Activated CD8-positive, alpha-beta T cell treated with anti-CD3 and anti-CD28 coated beads for 36 hours (primary cell): Measurements from ENCODE around the gene MYOZ3. TPM values are rescaled to one million over a fixed set of nuclear protein-coding genes. Genes with fewer than 3 reads are reported as not detected.

Experiments used
- ATAC-seq: fragments of 200-7000 bp; cut with Tn5 transposase; one replicate; pipeline ENCODE4 v1.10.0; 2021; ENCODE audit warnings: mild to moderate bottlenecking, moderate library complexity
- CTCF ChIA-PET: fragments of 350-600 bp; sonication (Branson Sonifier 250); formaldehyde crosslinking; loops from one replicate; lab custom pipeline; 2021; ENCODE audit warnings: antibody characterized with exemption; lab: Charles Lee
- POLR2A ChIA-PET: fragments of 350-600 bp; sonication (Branson Sonifier 250); formaldehyde crosslinking; loops from one replicate; lab custom pipeline; 2021; ENCODE audit warnings: antibody characterized with exemption; lab: Charles Lee
- DNase-seq: peaks from one replicate; pipeline ENCODE4 v3.0.0-alpha.2; 2020
- H3K27ac Mint-ChIP-seq: one replicate; pipeline ENCODE4 v1.8.0; 2021; ENCODE audit warnings: mild to moderate bottlenecking, mixed read lengths
- H3K27me3 Mint-ChIP-seq: one replicate; pipeline ENCODE4 v1.8.0; 2021; ENCODE audit warnings: mixed read lengths
- H3K36me3 Mint-ChIP-seq: one replicate; pipeline ENCODE4 v1.8.0; 2021; ENCODE audit warnings: low read depth, mixed read lengths
- H3K4me1 Mint-ChIP-seq: one replicate; pipeline ENCODE4 v1.8.0; 2021; ENCODE audit warnings: low read depth, mixed read lengths
- H3K4me3 Mint-ChIP-seq: one replicate; pipeline ENCODE4 v1.8.0; 2021; ENCODE audit warnings: mild to moderate bottlenecking, moderate library complexity, mixed read lengths
- H3K9me3 Mint-ChIP-seq: one replicate; pipeline ENCODE4 v1.8.0; 2021; ENCODE audit warnings: mixed read lengths
- intact Hi-C: fragments of 100-400 bp; cut with micrococcal nuclease; formaldehyde crosslinking; loops from one replicate; pipeline ENCODE4 v1.10.0; 2022
- total RNA-seq, 2 experiments: library from RNA; stranded (reverse); gene quantifications; one replicate each; pipeline ENCODE4 v1.2.3, GENCODE V29; 2021
- TF ChIP-seq, protein P1 (sequence below): fragments of 200-600 bp; IDR thresholded peaks from one replicate; pipeline ENCODE4 v1.8.0; 2022; ENCODE audit warnings: antibody characterized with exemption, mild to moderate bottlenecking

Gene MYOZ3
- total RNA-seq, 2 experiments from 2014 or later: 0.11 to 0.20 TPM

DNA sequence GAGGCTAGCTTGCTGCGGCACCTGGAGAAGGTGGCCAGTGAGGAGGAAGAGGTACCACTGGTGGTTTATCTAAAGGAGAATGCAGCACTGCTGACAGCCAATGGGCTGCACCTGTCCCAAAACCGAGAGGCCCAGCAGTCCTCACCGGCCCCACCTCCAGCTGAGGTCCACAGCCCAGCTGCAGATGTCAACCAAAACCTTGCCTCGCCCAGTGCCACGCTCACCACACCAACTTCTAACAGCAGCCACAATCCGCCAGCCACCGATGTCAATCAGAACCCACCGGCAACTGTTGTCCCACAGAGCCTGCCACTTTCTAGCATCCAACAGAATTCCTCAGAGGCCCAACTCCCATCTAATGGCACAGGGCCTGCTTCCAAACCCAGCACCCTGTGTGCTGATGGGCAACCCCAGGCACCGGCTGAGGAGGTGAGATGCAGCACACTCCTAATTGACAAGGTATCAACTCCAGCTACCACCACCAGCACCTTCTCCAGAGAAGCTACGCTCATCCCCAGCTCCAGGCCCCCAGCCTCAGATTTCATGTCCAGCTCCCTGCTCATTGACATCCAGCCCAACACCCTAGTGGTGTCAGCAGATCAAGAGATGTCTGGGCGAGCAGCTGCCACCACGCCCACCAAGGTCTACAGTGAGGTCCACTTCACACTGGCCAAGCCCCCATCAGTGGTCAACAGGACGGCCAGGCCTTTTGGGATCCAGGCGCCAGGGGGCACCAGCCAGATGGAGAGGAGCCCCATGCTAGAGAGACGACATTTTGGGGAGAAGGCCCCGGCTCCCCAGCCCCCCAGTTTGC lies 12.6 kb upstream of the MYOZ3 start:
- ChIA-PET CTCF (no interaction called here), POLR2A (no interaction called here)
- H3K27ac Mint-ChIP-seq: no peak overlapping the region
- no peaks in the 10 kb centered on the region for H3K4me1 Mint-ChIP-seq
- H3K9me3 Mint-ChIP-seq: no peaks in the 10 kb centered on the region
- H3K27me3 Mint-ChIP-seq: no peaks in the 10 kb centered on the region
- H3K4me3 Mint-ChIP-seq: no peak overlapping the region
- TF ChIP-seq, protein P1, sequence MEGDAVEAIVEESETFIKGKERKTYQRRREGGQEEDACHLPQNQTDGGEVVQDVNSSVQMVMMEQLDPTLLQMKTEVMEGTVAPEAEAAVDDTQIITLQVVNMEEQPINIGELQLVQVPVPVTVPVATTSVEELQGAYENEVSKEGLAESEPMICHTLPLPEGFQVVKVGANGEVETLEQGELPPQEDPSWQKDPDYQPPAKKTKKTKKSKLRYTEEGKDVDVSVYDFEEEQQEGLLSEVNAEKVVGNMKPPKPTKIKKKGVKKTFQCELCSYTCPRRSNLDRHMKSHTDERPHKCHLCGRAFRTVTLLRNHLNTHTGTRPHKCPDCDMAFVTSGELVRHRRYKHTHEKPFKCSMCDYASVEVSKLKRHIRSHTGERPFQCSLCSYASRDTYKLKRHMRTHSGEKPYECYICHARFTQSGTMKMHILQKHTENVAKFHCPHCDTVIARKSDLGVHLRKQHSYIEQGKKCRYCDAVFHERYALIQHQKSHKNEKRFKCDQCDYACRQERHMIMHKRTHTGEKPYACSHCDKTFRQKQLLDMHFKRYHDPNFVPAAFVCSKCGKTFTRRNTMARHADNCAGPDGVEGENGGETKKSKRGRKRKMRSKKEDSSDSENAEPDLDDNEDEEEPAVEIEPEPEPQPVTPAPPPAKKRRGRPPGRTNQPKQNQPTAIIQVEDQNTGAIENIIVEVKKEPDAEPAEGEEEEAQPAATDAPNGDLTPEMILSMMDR: no peak
- intact Hi-C loops: no loop called here
- DNase-seq: no peak
- H3K36me3 Mint-ChIP-seq: no peaks in the 10 kb centered on the region
- ATAC-seq: no peak

GRCh38 chr5:150649108-150650020 lies 11.7 kb upstream of the MYOZ3 start:
- H3K4me3 Mint-ChIP-seq: no peak overlapping the region
- ChIA-PET POLR2A (no interaction called here), CTCF (interaction anchor here (1.0 kb wide), 1 partner anchor 89 kb away, joined by 3 read pairs; no protein-coding TSS in a partner anchor)
- intact Hi-C loops: no loop called here
- no peak overlapping the region for H3K27ac Mint-ChIP-seq
- TF ChIP-seq, protein P1: no peak
- DNase-seq (no peak), ATAC-seq (no peak)
- no peaks in the 10 kb centered on the region for H3K36me3 Mint-ChIP-seq
- no peaks in the 10 kb centered on the region for H3K9me3 Mint-ChIP-seq
- no peaks in the 10 kb centered on the region for H3K27me3 Mint-ChIP-seq
- no peaks in the 10 kb centered on the region for H3K4me1 Mint-ChIP-seq

GRCh38 chr5:150650021-150651006 lies 10.7 kb upstream of the MYOZ3 start:
- ATAC-seq: no peak
- no peaks in the 10 kb centered on the region for H3K4me1 Mint-ChIP-seq
- no peak overlapping the region for H3K4me3 Mint-ChIP-seq
- H3K9me3 Mint-ChIP-seq: no peaks in the 10 kb centered on the region
- DNase-seq: no peak
- intact Hi-C loops: no loop called here
- H3K36me3 Mint-ChIP-seq: no peaks in the 10 kb centered on the region
- H3K27ac Mint-ChIP-seq: peak overlapping the region; percentile 20
- TF ChIP-seq, protein P1: no peak
- CTCF ChIA-PET: interaction anchor here (1.0 kb wide), 1 partner anchor 90 kb away, joined by 3 read pairs; no protein-coding TSS in a partner anchor
- H3K27me3 Mint-ChIP-seq: no peaks in the 10 kb centered on the region
- POLR2A ChIA-PET: no interaction called here

GRCh38 chr5:150651382-150651781 lies 9.7 kb upstream of the MYOZ3 start:
- ChIA-PET POLR2A (no interaction called here), CTCF (interaction anchor here (0.6 to 0.7 kb wide), 2 partner anchors 74 to 99 kb away, joined by 3 read pairs; no protein-coding TSS in a partner anchor)
- DNase-seq (no peak), ATAC-seq (no peak)
- no peaks in the 10 kb centered on the region for H3K36me3 Mint-ChIP-seq
- no peak overlapping the region for H3K27ac Mint-ChIP-seq
- intact Hi-C loops: no loop called here
- TF ChIP-seq, protein P1: no peak
- H3K9me3 Mint-ChIP-seq: no peaks in the 10 kb centered on the region
- H3K4me3 Mint-ChIP-seq: no peak overlapping the region
- H3K27me3 Mint-ChIP-seq: no peaks in the 10 kb centered on the region
- H3K4me1 Mint-ChIP-seq: peaks cover 3% of the 10 kb centered on the region
